ENCODE measurements around the gene KLHL2.

GRCh38 chr4:165203541-165204461, 3.6 kb upstream of the KLHL2 start:
- TF ChIP-seq CTCF (IDR thresholded peaks at IDR 0.05) (no peak), EZH2 (IDR thresholded peaks at IDR 0.05) (no peak)
